ENCODE results near the gene ST3GAL2. TPM values are rescaled to one million over a fixed set of nuclear protein-coding genes. Genes with fewer than 3 reads are reported as not detected.

ST3GAL2 gene
- total RNA-seq, 1 donor from 2014 or later, result 23.3 TPM

- no peak overlapping the region for H3K4me3 ChIP-seq (ENCODE audit: low read depth, low read length)
- DNase-seq (ENCODE audit: low read depth), result no peak
- no peak for TF ChIP-seq CTCF (conservative IDR thresholded peaks at IDR 0.05; ENCODE audit: low read depth, low read length)
Observed at GRCh38 chr16:70378869-70379493, 59.9 kb downstream of the ST3GAL2 start.

GRCh38 chr16:70377782-70378181, 61.1 kb downstream of the ST3GAL2 start:
- no peak for DNase-seq (ENCODE audit: low read depth)
- no peak overlapping the region for H3K4me3 ChIP-seq (ENCODE audit: low read depth, low read length)
- no peak for TF ChIP-seq CTCF (conservative IDR thresholded peaks at IDR 0.05; ENCODE audit: low read depth, low read length)

- DNase-seq (ENCODE audit: low read depth), result no peak
- no peak overlapping the region for H3K4me3 ChIP-seq (ENCODE audit: low read depth, low read length)
- TF ChIP-seq CTCF (conservative IDR thresholded peaks at IDR 0.05; ENCODE audit: low read depth, low read length), result no peak
Observed at GRCh38 chr16:70375636-70376611, 63.0 kb downstream of the ST3GAL2 start.

GRCh38 chr16:70374213-70374612, 64.7 kb downstream of the ST3GAL2 start:
- H3K4me3 ChIP-seq (ENCODE audit: low read depth, low read length), result no peak overlapping the region
- no peak for TF ChIP-seq CTCF (conservative IDR thresholded peaks at IDR 0.05; ENCODE audit: low read depth, low read length)
- DNase-seq (ENCODE audit: low read depth), result no peak

- no peak for TF ChIP-seq CTCF (conservative IDR thresholded peaks at IDR 0.05; ENCODE audit: low read depth, low read length)
- H3K4me3 ChIP-seq (ENCODE audit: low read depth, low read length), result no peak overlapping the region
- no peak for DNase-seq (ENCODE audit: low read depth)
Observed at GRCh38 chr16:70372921-70373728, 65.8 kb downstream of the ST3GAL2 start.

- no peak for DNase-seq (ENCODE audit: low read depth)
- no peak overlapping the region for H3K4me3 ChIP-seq (ENCODE audit: low read depth, low read length)
- TF ChIP-seq CTCF (conservative IDR thresholded peaks at IDR 0.05; ENCODE audit: low read depth, low read length), result no peak
Observed at GRCh38 chr16:70370924-70371323, 68.0 kb downstream of the ST3GAL2 start.
